KMS-11 (cell line): ENCODE data around the gene DDX31.

ENCODE experiments used
- H2AFZ ChIP-seq: fragments of 200-600 bp; sonication (generic); 2 replicates; pipeline ENCODE4 v1.6.1; 2016; ENCODE audit warnings: antibody characterized with exemption, mixed run types, low read depth
- H3K27ac ChIP-seq: fragments of 200-600 bp; sonication (generic); 2 replicates; pipeline ENCODE4 v1.6.1; 2016; ENCODE audit warnings: mild to moderate bottlenecking, mixed run types
- H3K27me3 ChIP-seq: fragments of 200-600 bp; sonication (generic); 2 replicates; pipeline ENCODE4 v1.6.1; 2017; ENCODE audit warnings: mild to moderate bottlenecking, low read depth, mixed run types, moderate library complexity; ENCODE audit not compliant: insufficient read depth
- H3K36me3 ChIP-seq: fragments of 200-600 bp; sonication (generic); 2 replicates; pipeline ENCODE4 v1.6.1; 2017; ENCODE audit warnings: mild to moderate bottlenecking, mixed run types; ENCODE audit not compliant: insufficient read depth
- H3K4me1 ChIP-seq: fragments of 200-600 bp; sonication (generic); 2 replicates; pipeline ENCODE4 v1.6.1; 2016; ENCODE audit warnings: mild to moderate bottlenecking, low read depth, mixed run types; ENCODE audit not compliant: poor library complexity, severe bottlenecking
- H3K4me2 ChIP-seq: fragments of 200-600 bp; sonication (generic); 2 replicates; pipeline ENCODE4 v1.7.0; 2016; ENCODE audit warnings: mild to moderate bottlenecking, mixed run types
- H3K4me3 ChIP-seq: fragments of 200-600 bp; sonication (generic); IDR thresholded peaks from 2 replicates; pipeline ENCODE4 v1.6.1; 2017; ENCODE audit warnings: low read depth, low read length, mixed read lengths; ENCODE audit not compliant: insufficient read depth
- H3K79me2 ChIP-seq: fragments of 200-600 bp; sonication (generic); 2 replicates; pipeline ENCODE4 v1.6.1; 2016; ENCODE audit warnings: low read depth, mixed run types; ENCODE audit not compliant: insufficient read depth
- H3K9ac ChIP-seq: fragments of 200-600 bp; sonication (generic); 2 replicates; pipeline ENCODE4 v1.6.1; 2016; ENCODE audit warnings: mild to moderate bottlenecking, mixed run types
- H4K20me1 ChIP-seq: fragments of 200-600 bp; sonication (generic); 2 replicates; pipeline ENCODE4 v1.6.1; 2016; ENCODE audit warnings: mild to moderate bottlenecking, mixed run types; ENCODE audit not compliant: insufficient read depth
- CTCF ChIP-seq: fragments of 200-600 bp; sonication (generic); conservative IDR thresholded peaks from 2 replicates; pipeline ENCODE4 v1.6.1; 2017; ENCODE audit warnings: low read depth, mild to moderate bottlenecking, antibody characterized with exemption, low read length, moderate library complexity, mixed read lengths

DDX31 gene

GRCh38 chr9:132638240-132638639, 31.5 kb downstream of the DDX31 start:
- Histone ChIP-seq H3K27me3 (no peaks in the 10 kb centered on the region), H4K20me1 (no peaks in the 10 kb centered on the region), H2AFZ (no peak overlapping the region), H3K36me3 (peaks cover 6% of the 10 kb centered on the region; the same call in 1 of the 2 replicates), H3K9ac (no peak overlapping the region), H3K27ac (no peak overlapping the region), H3K4me1 (no peaks in the 10 kb centered on the region), H3K4me3 (no peak overlapping the region), H3K4me2 (no peak overlapping the region), H3K79me2 (no peaks in the 10 kb centered on the region)
- no peak for TF ChIP-seq CTCF

GRCh38 chr9:132637801-132638200, 32.0 kb downstream of the DDX31 start:
- TF ChIP-seq CTCF, result no peak
- Histone ChIP-seq H3K4me2 (no peak overlapping the region), H2AFZ (no peak overlapping the region), H3K79me2 (no peaks in the 10 kb centered on the region), H3K4me3 (no peak overlapping the region), H3K4me1 (no peaks in the 10 kb centered on the region), H3K27me3 (no peaks in the 10 kb centered on the region), H4K20me1 (no peaks in the 10 kb centered on the region), H3K9ac (no peak overlapping the region), H3K36me3 (peaks cover 6% of the 10 kb centered on the region; the same call in 1 of the 2 replicates), H3K27ac (no peak overlapping the region)

GRCh38 chr9:132637351-132637750, 32.4 kb downstream of the DDX31 start:
- no peaks in the 10 kb centered on the region for H4K20me1 ChIP-seq
- no peak overlapping the region for H3K4me2 ChIP-seq
- peaks cover 6% of the 10 kb centered on the region; the same call in 1 of the 2 replicates for H3K36me3 ChIP-seq
- no peak overlapping the region for H3K27ac ChIP-seq
- H2AFZ ChIP-seq, result no peak overlapping the region
- H3K27me3 ChIP-seq, result no peaks in the 10 kb centered on the region
- no peak overlapping the region for H3K9ac ChIP-seq
- H3K79me2 ChIP-seq, result no peaks in the 10 kb centered on the region
- no peaks in the 10 kb centered on the region for H3K4me1 ChIP-seq
- no peak overlapping the region for H3K4me3 ChIP-seq
- no peak for TF ChIP-seq CTCF

- no peak for TF ChIP-seq CTCF
- no peak overlapping the region for H3K27ac ChIP-seq
- no peak overlapping the region for H3K9ac ChIP-seq
- no peaks in the 10 kb centered on the region for H4K20me1 ChIP-seq
- no peaks in the 10 kb centered on the region for H3K4me1 ChIP-seq
- no peak overlapping the region for H3K4me2 ChIP-seq
- H3K27me3 ChIP-seq, result no peaks in the 10 kb centered on the region
- no peak overlapping the region for H2AFZ ChIP-seq
- no peak overlapping the region for H3K4me3 ChIP-seq
- H3K36me3 ChIP-seq, result no peaks in the 10 kb centered on the region; the same call in 1 of the 2 replicates
- no peaks in the 10 kb centered on the region for H3K79me2 ChIP-seq
These were observed 35.5 kb downstream of the DDX31 start for GRCh38 chr9:132634327-132634726.
